ENCODE data around the gene ATG101. TPM values are rescaled to one million over a fixed set of nuclear protein-coding genes. Genes with fewer than 3 reads are reported as not detected.

The ATG101 gene
- total RNA-seq, 1 donor from 2014 or later: 66.2 TPM

DNA sequence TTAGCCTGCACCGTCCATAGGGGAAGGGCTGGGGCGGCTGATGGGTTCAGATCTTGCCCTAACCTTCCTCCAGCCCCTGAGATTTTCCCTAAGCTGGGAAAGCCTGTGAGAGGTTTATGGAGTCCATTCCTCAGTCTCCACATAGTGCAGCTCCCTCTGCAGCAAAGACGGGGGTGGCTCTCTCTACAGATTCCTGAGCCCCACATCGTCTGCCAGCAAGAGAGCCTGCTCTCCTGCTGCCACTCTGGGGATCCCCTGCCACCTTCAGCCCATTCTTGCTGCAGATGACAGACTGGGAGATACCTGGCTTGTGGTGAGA is 12.8 kb downstream of the ATG101 start:
- no peak overlapping the region for H3K4me3 ChIP-seq (ENCODE audit: low read depth, low read length)
- TF ChIP-seq, protein P1, sequence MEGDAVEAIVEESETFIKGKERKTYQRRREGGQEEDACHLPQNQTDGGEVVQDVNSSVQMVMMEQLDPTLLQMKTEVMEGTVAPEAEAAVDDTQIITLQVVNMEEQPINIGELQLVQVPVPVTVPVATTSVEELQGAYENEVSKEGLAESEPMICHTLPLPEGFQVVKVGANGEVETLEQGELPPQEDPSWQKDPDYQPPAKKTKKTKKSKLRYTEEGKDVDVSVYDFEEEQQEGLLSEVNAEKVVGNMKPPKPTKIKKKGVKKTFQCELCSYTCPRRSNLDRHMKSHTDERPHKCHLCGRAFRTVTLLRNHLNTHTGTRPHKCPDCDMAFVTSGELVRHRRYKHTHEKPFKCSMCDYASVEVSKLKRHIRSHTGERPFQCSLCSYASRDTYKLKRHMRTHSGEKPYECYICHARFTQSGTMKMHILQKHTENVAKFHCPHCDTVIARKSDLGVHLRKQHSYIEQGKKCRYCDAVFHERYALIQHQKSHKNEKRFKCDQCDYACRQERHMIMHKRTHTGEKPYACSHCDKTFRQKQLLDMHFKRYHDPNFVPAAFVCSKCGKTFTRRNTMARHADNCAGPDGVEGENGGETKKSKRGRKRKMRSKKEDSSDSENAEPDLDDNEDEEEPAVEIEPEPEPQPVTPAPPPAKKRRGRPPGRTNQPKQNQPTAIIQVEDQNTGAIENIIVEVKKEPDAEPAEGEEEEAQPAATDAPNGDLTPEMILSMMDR (conservative IDR thresholded peaks at IDR 0.05; ENCODE audit: low read depth, low read length): no peak
- no peak for DNase-seq (ENCODE audit: low read depth)

DNA sequence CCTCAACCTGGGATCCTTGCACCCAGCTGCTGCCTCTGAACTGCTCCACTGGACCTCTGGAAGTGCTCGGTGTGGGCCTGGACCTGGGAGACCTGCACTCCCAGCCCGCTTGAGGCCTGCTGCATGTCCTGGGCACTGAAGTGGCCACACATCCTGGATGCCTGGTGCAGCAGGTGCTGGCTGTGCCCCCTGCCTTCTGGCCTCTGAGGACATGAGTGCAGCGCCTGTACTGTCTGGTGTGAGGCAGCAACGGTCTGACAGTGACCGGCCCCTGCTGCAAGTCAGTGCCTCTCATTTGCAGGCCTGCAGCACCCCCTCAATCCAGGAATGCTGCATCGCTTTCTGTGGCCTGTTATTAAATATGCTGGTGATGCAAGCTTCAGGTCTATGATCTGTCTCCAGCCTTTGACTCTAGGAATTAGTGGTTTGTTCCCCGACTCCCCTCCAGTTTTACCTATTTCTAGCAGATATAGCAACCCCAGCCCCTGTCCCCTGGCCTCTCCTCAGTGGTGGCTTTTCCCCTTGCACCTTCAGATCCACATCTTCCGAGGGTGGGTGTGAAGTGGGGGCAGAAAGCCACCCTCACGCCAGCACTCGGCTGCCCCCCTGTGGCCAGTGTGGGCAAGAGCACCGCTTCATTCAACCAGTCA is 13.3 kb downstream of the ATG101 start:
- TF ChIP-seq, protein P1 (conservative IDR thresholded peaks at IDR 0.05; ENCODE audit: low read depth, low read length): peak; percentile 98
- DNase-seq (ENCODE audit: low read depth): no peak
- no peak overlapping the region for H3K4me3 ChIP-seq (ENCODE audit: low read depth, low read length)

DNA sequence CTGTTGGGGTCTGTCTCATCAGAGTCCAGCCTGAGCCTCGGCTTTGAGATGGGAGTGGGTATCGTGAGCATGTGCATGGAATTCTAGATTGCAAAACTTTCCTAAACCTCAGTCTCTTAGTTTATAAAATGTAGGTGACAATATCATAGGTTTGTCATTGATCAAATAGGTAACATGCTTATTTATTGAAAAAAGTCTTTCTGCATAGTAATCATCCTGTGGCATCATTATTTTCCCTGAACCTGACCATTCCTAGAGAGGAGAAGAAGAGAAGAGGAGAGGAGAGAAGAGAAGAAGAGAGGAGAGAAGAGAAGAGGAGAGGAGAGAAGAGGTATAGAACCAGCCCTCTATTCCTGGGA is 13.8 kb downstream of the ATG101 start:
- no peak for DNase-seq (ENCODE audit: low read depth)
- TF ChIP-seq, protein P1 (conservative IDR thresholded peaks at IDR 0.05; ENCODE audit: low read depth, low read length): no peak

DNA sequence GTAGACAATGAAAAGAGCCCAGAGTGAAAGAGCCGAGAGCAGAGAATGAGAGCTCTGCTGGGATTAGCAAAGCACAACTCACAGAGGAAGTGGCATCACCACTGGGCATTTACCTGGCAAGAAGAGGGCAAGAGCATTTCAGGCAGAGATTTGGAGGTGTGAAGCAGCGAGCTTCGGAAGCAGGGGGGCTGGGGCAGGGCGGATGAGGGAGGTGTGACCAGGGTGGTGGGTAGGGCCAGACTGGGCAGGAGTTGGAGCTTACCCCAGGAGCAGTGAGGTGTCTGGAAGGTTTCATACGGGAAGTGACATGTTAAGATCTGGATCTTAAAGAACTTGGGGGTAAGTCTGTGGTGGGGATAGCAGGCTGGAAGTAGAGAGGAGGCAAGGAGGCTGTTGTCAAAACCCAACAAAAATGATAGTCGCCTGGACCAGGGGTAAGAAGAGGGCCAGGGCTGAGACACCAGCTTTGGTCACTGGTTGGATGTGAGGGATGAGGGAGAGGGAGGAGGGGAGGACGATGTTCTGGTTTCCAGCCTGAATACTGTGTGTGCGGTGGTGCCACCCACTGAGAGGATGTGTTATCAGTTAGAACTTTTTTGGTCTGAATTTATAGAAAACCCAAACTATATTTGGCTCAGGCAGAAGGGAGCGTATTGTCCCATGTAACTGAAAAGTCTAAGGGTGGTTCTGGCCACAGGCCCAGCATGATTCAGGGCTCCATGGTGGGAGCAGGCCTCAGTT is 14.9 kb downstream of the ATG101 start:
- no peak for DNase-seq (ENCODE audit: low read depth)
- H3K4me3 ChIP-seq (ENCODE audit: low read depth, low read length): no peak overlapping the region
- TF ChIP-seq, protein P1 (conservative IDR thresholded peaks at IDR 0.05; ENCODE audit: low read depth, low read length): no peak

More for the DNA sequence above, 13.8 kb downstream of the ATG101 start:
- no peak overlapping the region for H3K4me3 ChIP-seq (ENCODE audit: low read depth, low read length)

DNA sequence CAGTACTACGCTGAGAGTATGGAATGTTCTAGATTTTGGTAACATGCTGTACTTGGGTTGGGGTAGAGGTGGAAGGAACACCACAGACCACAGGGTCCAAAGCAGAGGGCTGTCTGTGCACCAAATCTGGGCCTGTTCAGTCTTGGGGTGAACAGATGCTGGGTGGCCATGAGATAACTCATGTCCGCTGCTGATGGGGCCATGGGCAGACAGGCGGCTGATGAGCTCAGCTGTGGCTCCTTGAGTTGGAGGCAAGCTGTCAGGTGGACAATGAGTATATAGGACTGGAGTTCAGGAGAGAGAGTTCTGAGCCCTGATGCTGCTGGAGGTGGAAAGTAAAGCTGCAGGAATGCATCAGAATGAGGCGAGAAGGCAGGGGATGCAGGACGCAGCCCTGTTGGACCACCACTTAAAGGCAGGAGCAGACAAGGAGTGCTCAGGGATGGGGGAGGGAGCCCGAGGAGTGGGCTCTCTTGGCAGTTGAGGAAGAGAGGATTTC is 16.0 kb downstream of the ATG101 start:
- DNase-seq (ENCODE audit: low read depth): no peak
- TF ChIP-seq, protein P1 (conservative IDR thresholded peaks at IDR 0.05; ENCODE audit: low read depth, low read length): no peak
- H3K4me3 ChIP-seq (ENCODE audit: low read depth, low read length): no peak overlapping the region

DNA sequence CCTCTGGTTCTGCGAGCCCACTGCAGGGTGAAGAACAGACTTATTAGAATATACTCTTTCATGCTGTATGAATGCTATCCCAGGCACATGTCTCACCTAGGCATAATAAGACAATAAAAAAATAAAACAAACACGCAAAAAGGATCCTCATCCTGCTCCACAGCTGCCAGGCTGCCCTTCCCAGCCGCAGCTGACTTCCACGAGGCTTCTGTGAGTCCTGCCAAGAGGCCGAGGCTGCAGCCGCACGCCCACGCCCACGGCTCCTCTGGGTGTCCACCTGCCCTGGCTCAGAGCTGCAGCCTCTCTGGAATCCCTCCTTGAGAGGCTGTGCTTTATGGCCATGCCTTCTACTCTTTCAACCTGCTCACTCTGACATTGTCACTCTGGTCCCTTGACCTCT is 16.6 kb downstream of the ATG101 start:
- TF ChIP-seq, protein P1 (conservative IDR thresholded peaks at IDR 0.05; ENCODE audit: low read depth, low read length): no peak
- no peak overlapping the region for H3K4me3 ChIP-seq (ENCODE audit: low read depth, low read length)
- DNase-seq (ENCODE audit: low read depth): no peak
